HG02852 (cell line): ENCODE results near the gene TTC39A.

Experiments
- ATAC-seq: cut with Tn5 transposase; IDR thresholded peaks from one replicate; pipeline ENCODE4 v1.9.1; 2021; ENCODE audit warnings: mild to moderate bottlenecking, moderate library complexity; ENCODE audit not compliant: unreplicated experiment

Gene TTC39A

GRCh38 chr1:51330331-51331201 is at the start of gene TTC39A:
TTC39A (minus strand) TSS chr1:51330562; CDS start chr1:51330477, 85 bp downstream.
- ATAC-seq: no peak

GRCh38 chr1:51378871-51379270 is 48.5 kb upstream of the TTC39A start:
- no peak for ATAC-seq

GRCh38 chr1:51373898-51374297 is 43.5 kb upstream of the TTC39A start:
- ATAC-seq: no peak

GRCh38 chr1:51372561-51372960 is 42.2 kb upstream of the TTC39A start:
- no peak for ATAC-seq

- no peak for ATAC-seq
Measured at GRCh38 chr1:51369171-51369570, 38.8 kb upstream of the TTC39A start.

GRCh38 chr1:51365774-51366173 is 35.4 kb upstream of the TTC39A start:
- ATAC-seq: no peak

GRCh38 chr1:51359879-51360278 is 29.5 kb upstream of the TTC39A start:
- ATAC-seq: no peak

- ATAC-seq: no peak
Measured at GRCh38 chr1:51355382-51355781, 25.0 kb upstream of the TTC39A start.

- ATAC-seq: no peak
Measured at GRCh38 chr1:51354416-51354815, 24.1 kb upstream of the TTC39A start.

- no peak for ATAC-seq
Measured at GRCh38 chr1:51351907-51352306, 21.5 kb upstream of the TTC39A start.

GRCh38 chr1:51349862-51350261 is 19.5 kb upstream of the TTC39A start:
- ATAC-seq: no peak

GRCh38 chr1:51348147-51348527 is 17.8 kb upstream of the TTC39A start:
- ATAC-seq: no peak

GRCh38 chr1:51347398-51348146 is 17.2 kb upstream of the TTC39A start:
- ATAC-seq: no peak

GRCh38 chr1:51346086-51346942 is 16.0 kb upstream of the TTC39A start:
- no peak for ATAC-seq

- ATAC-seq: no peak
Measured at GRCh38 chr1:51345300-51345687, 14.9 kb upstream of the TTC39A start.

GRCh38 chr1:51344602-51345299 is 14.4 kb upstream of the TTC39A start:
- ATAC-seq: no peak

- no peak for ATAC-seq
Measured at GRCh38 chr1:51344276-51344601, 13.9 kb upstream of the TTC39A start.

GRCh38 chr1:51343624-51344023 is 13.3 kb upstream of the TTC39A start:
- no peak for ATAC-seq

- no peak for ATAC-seq
Measured at GRCh38 chr1:51342591-51343206, 12.3 kb upstream of the TTC39A start.

GRCh38 chr1:51341876-51342496 is 11.6 kb upstream of the TTC39A start:
- peak; percentile 62 for ATAC-seq
